IMR-90 (cell line): ENCODE data around the gene KYNU. TPM values are rescaled to one million over a fixed set of nuclear protein-coding genes. Genes with fewer than 3 reads are reported as not detected.

Source experiments
- ATAC-seq: fragments of 200-7000 bp; cut with Tn5 transposase; 2 replicates; pipeline ENCODE4 v1.9.1; 2020; ENCODE audit warnings: low read depth, mild to moderate bottlenecking, moderate library complexity
- BruUV-seq: library from RNA; stranded (reverse); fragments of 400-500 nt; replicated peaks from 2 replicates; lab custom pipeline; 2021; lab: Mats Ljungman, UMichigan
- CTCF ChIA-PET: fragments of 300-600 bp; formaldehyde crosslinking; extraction: SDS; loops from one replicate; lab custom pipeline; 2021; ENCODE audit warnings: antibody characterized with exemption; lab: Yijun Ruan, JAX
- POLR2A ChIA-PET: fragments of 300-600 bp; sonication (Branson Sonifier 250); formaldehyde crosslinking; loops from one replicate; lab custom pipeline; 2022; ENCODE audit warnings: antibody characterized with exemption; ENCODE audit not compliant: unreplicated experiment; lab: Charles Lee
- DNase-seq: peaks from one replicate; pipeline ENCODE4 v3.0.0; 2013
- H2AFZ ChIP-seq: replicated peaks from 2 replicates; pipeline ENCODE3; 2013; ENCODE audit warnings: low read length, mild to moderate bottlenecking; ENCODE audit not compliant: poor library complexity
- H2AK5ac ChIP-seq: 2 replicates; pipeline ENCODE4 v1.6.1; 2013; ENCODE audit warnings: low read depth, low read length, inconsistent platforms
- H2AK9ac ChIP-seq: replicated peaks from 2 replicates; pipeline ENCODE3; 2013; ENCODE audit warnings: mild to moderate bottlenecking, low read depth, low read length, moderate library complexity; ENCODE audit not compliant: poor library complexity
- H2BK120ac ChIP-seq: 2 replicates; pipeline ENCODE4 v1.6.1; 2013; ENCODE audit warnings: low read depth, low read length, inconsistent platforms
- H2BK15ac ChIP-seq: 3 replicates; pipeline ENCODE4 v1.6.1; 2013; ENCODE audit warnings: low read depth, low read length, inconsistent platforms
- H2BK20ac ChIP-seq: 2 replicates; pipeline ENCODE4 v1.6.1; 2013; ENCODE audit warnings: low read depth, mild to moderate bottlenecking, inconsistent platforms, low read length, moderate library complexity
- H2BK5ac ChIP-seq: 2 replicates; pipeline ENCODE4 v1.6.1; 2013; ENCODE audit warnings: mild to moderate bottlenecking, low read depth, low read length, inconsistent platforms; ENCODE audit not compliant: poor library complexity, severe bottlenecking
- H3K14ac ChIP-seq: replicated peaks from 2 replicates; pipeline ENCODE4 v1.6.1; 2013; ENCODE audit warnings: low read depth, low read length, inconsistent platforms
- H3K18ac ChIP-seq: 2 replicates; pipeline ENCODE4 v1.6.1; 2013; ENCODE audit warnings: low read depth, low read length, control low read depth
- H3K23ac ChIP-seq: 2 replicates; pipeline ENCODE4 v1.6.1; 2013; ENCODE audit warnings: low read depth, low read length, inconsistent platforms
- H3K27ac ChIP-seq: 2 replicates; pipeline ENCODE4 v1.5.1; 2013; ENCODE audit warnings: mild to moderate bottlenecking, control low read depth, low read length; ENCODE audit not compliant: insufficient read depth
- H3K27me3 ChIP-seq: 2 replicates; pipeline ENCODE4 v1.6.1; 2013; ENCODE audit warnings: low read length; ENCODE audit not compliant: control insufficient read depth, insufficient read depth
- H3K36me3 ChIP-seq: 2 replicates; pipeline ENCODE4 v1.6.1; 2013; ENCODE audit warnings: low read length, mixed read lengths; ENCODE audit not compliant: control insufficient read depth, insufficient read depth
- H3K4ac ChIP-seq: 2 replicates; pipeline ENCODE4 v1.6.1; 2013; ENCODE audit warnings: low read depth, low read length, inconsistent platforms
- H3K4me1 ChIP-seq: 2 replicates; pipeline ENCODE4 v1.6.1; 2013; ENCODE audit warnings: low read length, mixed read lengths; ENCODE audit not compliant: control insufficient read depth, insufficient read depth
- H3K4me2 ChIP-seq: 2 replicates; pipeline ENCODE4 v1.6.1; 2013; ENCODE audit warnings: low read depth, mild to moderate bottlenecking, control low read depth, low read length, moderate library complexity
- H3K4me3 ChIP-seq: 2 replicates; pipeline ENCODE4 v1.5.1; 2013; ENCODE audit warnings: low read depth, mild to moderate bottlenecking, control low read depth, low read length, moderate library complexity; ENCODE audit not compliant: insufficient read depth
- H3K56ac ChIP-seq: 2 replicates; pipeline ENCODE4 v1.6.1; 2013; ENCODE audit warnings: low read length, inconsistent platforms; ENCODE audit not compliant: insufficient read depth; ENCODE audit errors: extremely low read depth
- H3K79me1 ChIP-seq, 2 experiments: 2 replicates each; pipeline ENCODE4 v1.6.1; 2013; ENCODE audit warnings: low read length in 2 of 2, inconsistent platforms in 1 of 2, low read depth in 1 of 2
- H3K9ac ChIP-seq: 2 replicates; pipeline ENCODE4 v1.6.1; 2013; ENCODE audit warnings: low read depth, low read length, control low read depth
- H3K9me1 ChIP-seq: 2 replicates; pipeline ENCODE4 v1.6.1; 2013; ENCODE audit warnings: low read length, inconsistent platforms; ENCODE audit not compliant: insufficient read depth
- H3K9me3 ChIP-seq: 2 replicates; pipeline ENCODE4 v1.6.1; 2013; ENCODE audit warnings: low read length; ENCODE audit not compliant: control insufficient read depth, insufficient read depth
- H4K20me1 ChIP-seq: 2 replicates; pipeline ENCODE4 v1.6.1; 2013; ENCODE audit warnings: low read length, inconsistent platforms; ENCODE audit not compliant: insufficient read depth
- H4K5ac ChIP-seq: 2 replicates; pipeline ENCODE4 v1.6.1; 2013; ENCODE audit warnings: mild to moderate bottlenecking, low read depth, low read length, control low read depth
- H4K8ac ChIP-seq, 2 experiments: 2 replicates each; pipeline ENCODE4 v1.6.1; 2013; ENCODE audit warnings: low read depth in 2 of 2, low read length in 2 of 2, control low read depth in 1 of 2, inconsistent platforms in 1 of 2
- H4K91ac ChIP-seq: 2 replicates; pipeline ENCODE4 v1.6.1; 2013; ENCODE audit warnings: low read depth, low read length, inconsistent platforms; ENCODE audit not compliant: insufficient read depth
- BHLHE40 ChIP-seq: fragments of 150-350 bp; IDR thresholded peaks from 2 replicates; pipeline ENCODE4 v1.6.1; 2016; ENCODE audit warnings: mild to moderate bottlenecking, low read depth, low read length
- CEBPB ChIP-seq: IDR thresholded peaks from 2 replicates; pipeline ENCODE4 v1.6.1; 2012; ENCODE audit warnings: low read depth, low read length, improper control_type of control experiment
- MXI1 ChIP-seq: IDR thresholded peaks from 2 replicates; pipeline ENCODE4 v1.6.1; 2012; ENCODE audit warnings: low read depth, mild to moderate bottlenecking, low read length, moderate library complexity, borderline replicate concordance
- RCOR1 ChIP-seq: IDR thresholded peaks from 2 replicates; pipeline ENCODE4 v1.6.1; 2012; ENCODE audit warnings: mild to moderate bottlenecking, low read length, improper control_type of control experiment; ENCODE audit not compliant: insufficient replicate concordance
- RFX5 ChIP-seq: IDR thresholded peaks from 2 replicates; pipeline ENCODE4 v1.8.0; 2012; ENCODE audit warnings: low read depth, mild to moderate bottlenecking, low read length, moderate library complexity
- SMC3 ChIP-seq: fragments of 150-350 bp; IDR thresholded peaks from 2 replicates; pipeline ENCODE4 v1.6.1; 2016; ENCODE audit warnings: low read depth, mild to moderate bottlenecking, antibody characterized with exemption, low read length, moderate library complexity
- WGBS, 2 experiments: methylation state at CpG; one replicate each; pipeline versions ENCODE4 v1.1.5 to v1.1.7; 2013; ENCODE audit warnings: missing lambda C conversion rate in 2 of 2; ENCODE audit not compliant: insufficient read length in 1 of 2; ENCODE audit errors: extremely low coverage in 2 of 2; 5-methylcytosine and 5-hydroxymethylcytosine counted together
- dilution Hi-C: fragments of 300-500 bp; cut with HindIII; formaldehyde crosslinking; loops from one replicate; pipeline ENCODE4 v1.14.3; 2018; ENCODE audit warnings: low sequenced_read_pairs; ENCODE audit not compliant: unreplicated experiment
- in situ Hi-C: fragments of 300-500 bp; cut with MboI; formaldehyde crosslinking; loops from 3 replicates; pipeline ENCODE4 v1.14.3; 2019; ENCODE audit warnings: low sequenced_read_pairs, inconsistent platforms, mixed read lengths
- intact Hi-C: fragments of 100-400 bp; cut with micrococcal nuclease; formaldehyde crosslinking; loops from 2 replicates; pipeline ENCODE4 v1.10.0; 2022
- polyA plus RNA-seq, 3 experiments: library from polyadenylated mRNA; depleted of rRNA; stranded (reverse); fragments of >200 nt; gene quantifications; 2 replicates each; pipeline ENCODE4 v1.2.3, GENCODE V29; 2012; ENCODE audit warnings: low replicate concordance in 1 of 3
- total RNA-seq: library from RNA; depleted of rRNA; stranded (reverse); fragments of >200 nt; gene quantifications from 2 replicates; pipeline ENCODE4 v1.2.3, GENCODE V29; 2012
- TF ChIP-seq, protein P1 (sequence below): fragments of 150-350 bp; IDR thresholded peaks from 2 replicates; pipeline ENCODE4 v1.6.1; 2016; ENCODE audit warnings: low read depth, mild to moderate bottlenecking, low read length, moderate library complexity, borderline replicate concordance
- TF ChIP-seq, protein P2 (sequence below): fragments of 150-350 bp; IDR thresholded peaks from 2 replicates; pipeline ENCODE4 v1.6.1; 2017; ENCODE audit warnings: mild to moderate bottlenecking, antibody characterized with exemption, low read length, low read depth
- TF ChIP-seq, protein P3 (sequence below): conservative IDR thresholded peaks from 2 replicates; pipeline ENCODE4 v1.5.1; 2012; ENCODE audit warnings: mild to moderate bottlenecking, low read depth, low read length, improper control_type of control experiment

KYNU gene
- total and polyA plus RNA-seq, 2 of the 4 experiments (the other 2 are of a cell fraction) = 0.75 to 2.9 TPM

DNA sequence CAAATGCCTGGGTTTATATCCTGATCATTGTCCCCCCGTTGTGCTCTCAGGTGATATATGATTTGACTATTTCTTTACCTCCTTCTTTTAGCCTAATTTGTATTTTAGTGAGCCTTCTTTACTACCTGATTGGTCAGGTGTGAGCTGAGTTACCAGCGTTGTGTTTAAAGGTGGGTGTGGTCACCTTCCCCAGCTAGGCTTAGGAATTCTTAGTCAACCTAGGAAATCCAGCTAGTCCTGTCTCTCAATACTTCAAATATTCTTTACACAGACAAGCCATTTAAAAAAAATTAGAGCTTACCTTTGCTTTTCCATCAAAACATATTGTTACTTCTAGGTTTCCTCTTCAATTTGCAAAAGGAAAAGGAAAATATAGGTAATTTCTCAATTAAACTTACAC lies 30.2 kb downstream of the KYNU start:
- ATAC-seq (no peak), DNase-seq (no peak)
- WGBS, 2 experiments = no CpG with 5 or more reads among the region's 2 CpGs
- Histone ChIP-seq H2BK15ac (no peak overlapping the region), H3K27ac (no peak overlapping the region), H3K4me3 (no peak overlapping the region), H3K23ac (no peak overlapping the region), H3K36me3 (no peaks in the 10 kb centered on the region; the same call in 1 of the 2 replicates), H3K9me1 (no peaks in the 10 kb centered on the region), H3K18ac (no peak overlapping the region), H2AK9ac (no peak overlapping the region), H2BK120ac (no peak overlapping the region), H3K56ac (no peak overlapping the region), H2BK20ac (no peak overlapping the region), H3K4ac (no peak overlapping the region), H3K9me3 (no peaks in the 10 kb centered on the region), H4K91ac (no peak overlapping the region), H3K4me1 (no peaks in the 10 kb centered on the region), H3K27me3 (no peaks in the 10 kb centered on the region), H3K4me2 (no peak overlapping the region), H3K9ac (no peak overlapping the region), H4K20me1 (no peaks in the 10 kb centered on the region), H2AFZ (no peak overlapping the region), H2AK5ac (no peak overlapping the region), H4K5ac (no peak overlapping the region), H3K79me1 (no peaks in the 10 kb centered on the region), H4K8ac (no peak overlapping the region), H3K14ac (no peak overlapping the region), H2BK5ac (no peak overlapping the region)
- dilution Hi-C loops = no loop called here
- no peak for TF ChIP-seq RFX5
- TF ChIP-seq, protein P1, sequence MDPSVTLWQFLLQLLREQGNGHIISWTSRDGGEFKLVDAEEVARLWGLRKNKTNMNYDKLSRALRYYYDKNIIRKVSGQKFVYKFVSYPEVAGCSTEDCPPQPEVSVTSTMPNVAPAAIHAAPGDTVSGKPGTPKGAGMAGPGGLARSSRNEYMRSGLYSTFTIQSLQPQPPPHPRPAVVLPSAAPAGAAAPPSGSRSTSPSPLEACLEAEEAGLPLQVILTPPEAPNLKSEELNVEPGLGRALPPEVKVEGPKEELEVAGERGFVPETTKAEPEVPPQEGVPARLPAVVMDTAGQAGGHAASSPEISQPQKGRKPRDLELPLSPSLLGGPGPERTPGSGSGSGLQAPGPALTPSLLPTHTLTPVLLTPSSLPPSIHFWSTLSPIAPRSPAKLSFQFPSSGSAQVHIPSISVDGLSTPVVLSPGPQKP = no peak
- TF ChIP-seq, protein P2, sequence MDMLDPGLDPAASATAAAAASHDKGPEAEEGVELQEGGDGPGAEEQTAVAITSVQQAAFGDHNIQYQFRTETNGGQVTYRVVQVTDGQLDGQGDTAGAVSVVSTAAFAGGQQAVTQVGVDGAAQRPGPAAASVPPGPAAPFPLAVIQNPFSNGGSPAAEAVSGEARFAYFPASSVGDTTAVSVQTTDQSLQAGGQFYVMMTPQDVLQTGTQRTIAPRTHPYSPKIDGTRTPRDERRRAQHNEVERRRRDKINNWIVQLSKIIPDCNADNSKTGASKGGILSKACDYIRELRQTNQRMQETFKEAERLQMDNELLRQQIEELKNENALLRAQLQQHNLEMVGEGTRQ = no peak
- TF ChIP-seq CEBPB = no peak
- no peak for TF ChIP-seq SMC3
- TF ChIP-seq RCOR1 = no peak
- TF ChIP-seq, protein P3, sequence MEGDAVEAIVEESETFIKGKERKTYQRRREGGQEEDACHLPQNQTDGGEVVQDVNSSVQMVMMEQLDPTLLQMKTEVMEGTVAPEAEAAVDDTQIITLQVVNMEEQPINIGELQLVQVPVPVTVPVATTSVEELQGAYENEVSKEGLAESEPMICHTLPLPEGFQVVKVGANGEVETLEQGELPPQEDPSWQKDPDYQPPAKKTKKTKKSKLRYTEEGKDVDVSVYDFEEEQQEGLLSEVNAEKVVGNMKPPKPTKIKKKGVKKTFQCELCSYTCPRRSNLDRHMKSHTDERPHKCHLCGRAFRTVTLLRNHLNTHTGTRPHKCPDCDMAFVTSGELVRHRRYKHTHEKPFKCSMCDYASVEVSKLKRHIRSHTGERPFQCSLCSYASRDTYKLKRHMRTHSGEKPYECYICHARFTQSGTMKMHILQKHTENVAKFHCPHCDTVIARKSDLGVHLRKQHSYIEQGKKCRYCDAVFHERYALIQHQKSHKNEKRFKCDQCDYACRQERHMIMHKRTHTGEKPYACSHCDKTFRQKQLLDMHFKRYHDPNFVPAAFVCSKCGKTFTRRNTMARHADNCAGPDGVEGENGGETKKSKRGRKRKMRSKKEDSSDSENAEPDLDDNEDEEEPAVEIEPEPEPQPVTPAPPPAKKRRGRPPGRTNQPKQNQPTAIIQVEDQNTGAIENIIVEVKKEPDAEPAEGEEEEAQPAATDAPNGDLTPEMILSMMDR = no peak
- TF ChIP-seq MXI1 = no peak
- no peak for TF ChIP-seq BHLHE40
- in situ Hi-C loops = no loop called here
- POLR2A ChIA-PET = no interaction called here
- CTCF ChIA-PET = no interaction called here
- no TSS peak for BruUV-seq
- intact Hi-C loops = no loop called here
